Right lobe of liver (tissue), 6 donors: ENCODE measurements around the gene UFD1. TPM values are rescaled to one million over a fixed set of nuclear protein-coding genes. Genes with fewer than 3 reads are reported as not detected.

Experiments used
- ATAC-seq, 4 donors: fragments of 200-7000 bp; cut with Tn5 transposase; one replicate each; pipeline ENCODE4 v1.9.1; 2020; ENCODE audit warnings: mild to moderate bottlenecking in 4 of 4, moderate library complexity in 4 of 4
- DNase-seq, 3 donors: peaks; one replicate each; pipeline ENCODE4 v3.0.0-alpha.2; 2020
- H3K27ac ChIP-seq, 3 donors: fragments of 200-600 bp; one replicate each; pipeline ENCODE4 v1.8.0; 2022
- H3K27me3 ChIP-seq, 2 donors: fragments of 200-600 bp; one replicate each; pipeline ENCODE4 v1.8.0; 2022
- H3K36me3 ChIP-seq, 4 donors: fragments of 200-600 bp; sonication (generic) in 1 of 4; one replicate each; pipeline versions ENCODE4 v1.5.1 to v1.8.0; 2017 to 2022; ENCODE audit warnings: control low read depth in 1 of 4
- H3K4me1 ChIP-seq, 4 donors: fragments of 200-600 bp; sonication (generic) in 1 of 4; one replicate each; pipeline versions ENCODE4 v1.5.1 to v1.8.0; 2017 to 2022; ENCODE audit warnings: control low read depth in 1 of 4
- H3K4me3 ChIP-seq, 3 donors: fragments of 200-600 bp; one replicate each; pipeline ENCODE4 v1.8.0; 2022
- H3K9me3 ChIP-seq, 4 donors: fragments of 200-600 bp; sonication (generic) in 1 of 4; one replicate each; pipeline versions ENCODE4 v1.5.1 to v1.8.0; 2017 to 2022; ENCODE audit warnings: control low read depth in 1 of 4
- POLR2A ChIP-seq: fragments of 450-650 bp; IDR thresholded peaks from one replicate; pipeline ENCODE4 v1.6.1; 2017; ENCODE audit warnings: antibody characterized with exemption, mild to moderate bottlenecking
- WGBS: methylation state at CpG from one replicate; pipeline ENCODE4 v1.1.6; 2018; ENCODE audit warnings: low coverage, low lambda C conversion rate; ENCODE audit not compliant: insufficient coverage; ENCODE audit errors: missing lambda C conversion rate; 5-methylcytosine and 5-hydroxymethylcytosine counted together
- intact Hi-C, 2 donors: fragments of 100-400 bp; cut with DNase I; formaldehyde crosslinking; loops; one replicate each; pipeline versions ENCODE4 v1.11.2 to v1.14.1; 2022
- total RNA-seq, 6 experiments: library from RNA; depleted of rRNA in 2 of 6; stranded (reverse); fragments of >200 nt in 2 of 6; fragmentation: NEBNext Ultra II Directional in 3 of 6; extraction: Animal tissue kit (Norgen Biotek cat#: 25700) in 3 of 6; gene quantifications; one replicate each; pipeline versions ENCODE4 v1.1.0 to v1.2.4, GENCODE V29; 2016 to 2023
- TF ChIP-seq, protein P1 (sequence below), 4 donors: fragments of 200-600 bp in 3 of 4; fragments of 450-650 bp in 1 of 4; IDR thresholded peaks; one replicate each; pipeline versions ENCODE4 v1.5.1 to v1.8.0; 2016 to 2022; ENCODE audit warnings: antibody characterized with exemption in 4 of 4, mild to moderate bottlenecking in 2 of 4
- donor health status: DM: no; HTN: yes; CAD: no.
- donor health status: DM: no; HTN: no; CAD: no.
- donor health status: DM: no; HTN: no; CAD: no.
- donor health status: DM: no; HTN: yes; CAD: no.
- donor health status: DM: no; HTN: yes; CAD: no.

The UFD1 gene
- total RNA-seq, 6 experiments from 2014 or later, result 26.8 to 43.7 (median 32.1) TPM

DNA sequence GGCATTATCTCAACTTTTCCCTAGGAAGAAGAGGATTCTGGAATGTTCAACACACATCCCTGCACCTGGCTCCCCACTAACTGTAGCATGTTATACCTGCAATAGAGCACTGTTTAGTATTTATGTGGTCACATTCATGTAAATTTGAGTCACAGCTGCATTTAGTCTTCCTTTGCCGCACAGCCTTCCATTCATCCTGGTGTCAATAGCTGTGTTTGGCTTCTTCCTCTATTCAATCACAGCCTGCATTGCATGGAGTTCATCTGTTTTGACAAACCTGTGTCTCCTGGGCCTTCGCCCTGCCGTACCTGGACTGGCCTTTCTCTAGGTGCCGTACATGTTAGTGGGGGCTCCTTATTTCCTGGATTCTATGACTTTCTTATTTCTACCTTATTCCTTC is 27.4 kb downstream of the UFD1 start:
- H3K9me3 ChIP-seq, result no peaks in the 10 kb centered on the region
- H3K4me1 ChIP-seq, result peaks cover 0 to 2% (median 2%) of the 10 kb centered on the region in 4 donors
- TF ChIP-seq POLR2A, result no peak
- TF ChIP-seq, protein P1, sequence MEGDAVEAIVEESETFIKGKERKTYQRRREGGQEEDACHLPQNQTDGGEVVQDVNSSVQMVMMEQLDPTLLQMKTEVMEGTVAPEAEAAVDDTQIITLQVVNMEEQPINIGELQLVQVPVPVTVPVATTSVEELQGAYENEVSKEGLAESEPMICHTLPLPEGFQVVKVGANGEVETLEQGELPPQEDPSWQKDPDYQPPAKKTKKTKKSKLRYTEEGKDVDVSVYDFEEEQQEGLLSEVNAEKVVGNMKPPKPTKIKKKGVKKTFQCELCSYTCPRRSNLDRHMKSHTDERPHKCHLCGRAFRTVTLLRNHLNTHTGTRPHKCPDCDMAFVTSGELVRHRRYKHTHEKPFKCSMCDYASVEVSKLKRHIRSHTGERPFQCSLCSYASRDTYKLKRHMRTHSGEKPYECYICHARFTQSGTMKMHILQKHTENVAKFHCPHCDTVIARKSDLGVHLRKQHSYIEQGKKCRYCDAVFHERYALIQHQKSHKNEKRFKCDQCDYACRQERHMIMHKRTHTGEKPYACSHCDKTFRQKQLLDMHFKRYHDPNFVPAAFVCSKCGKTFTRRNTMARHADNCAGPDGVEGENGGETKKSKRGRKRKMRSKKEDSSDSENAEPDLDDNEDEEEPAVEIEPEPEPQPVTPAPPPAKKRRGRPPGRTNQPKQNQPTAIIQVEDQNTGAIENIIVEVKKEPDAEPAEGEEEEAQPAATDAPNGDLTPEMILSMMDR (IDR thresholded peaks at IDR 0.05), result no peak
- no peak for DNase-seq
- H3K27ac ChIP-seq, result no peak overlapping the region
- intact Hi-C loops, result no loop called here
- ATAC-seq, result no peak
- H3K4me3 ChIP-seq, result no peak overlapping the region
- H3K27me3 ChIP-seq, result no peaks in the 10 kb centered on the region
- peaks cover 2 to 60% (median 18%) of the 10 kb centered on the region in 4 donors for H3K36me3 ChIP-seq
- WGBS, result 100% methylated on average over 4 of the region's 4 CpGs

- intact Hi-C loops, result no loop called here
- H3K36me3 ChIP-seq, result peaks cover 0 to 50% (median 13%) of the 10 kb centered on the region in 4 donors
- no peaks in the 10 kb centered on the region for H3K27me3 ChIP-seq
- TF ChIP-seq, protein P1 (IDR thresholded peaks at IDR 0.05), result no peak
- TF ChIP-seq POLR2A, result no peak
- no peak overlapping the region for H3K4me3 ChIP-seq
- H3K4me1 ChIP-seq, result peaks cover 0 to 12% (median 6%) of the 10 kb centered on the region in 4 donors
- 92% methylated on average over 6 of the region's 8 CpGs for WGBS
- no peaks in the 10 kb centered on the region for H3K9me3 ChIP-seq
- DNase-seq, result no peak
- H3K27ac ChIP-seq, result no peak overlapping the region
- no peak for ATAC-seq
These were observed 28.4 kb downstream of the UFD1 start for GRCh38 chr22:19450363-19451175.

DNA sequence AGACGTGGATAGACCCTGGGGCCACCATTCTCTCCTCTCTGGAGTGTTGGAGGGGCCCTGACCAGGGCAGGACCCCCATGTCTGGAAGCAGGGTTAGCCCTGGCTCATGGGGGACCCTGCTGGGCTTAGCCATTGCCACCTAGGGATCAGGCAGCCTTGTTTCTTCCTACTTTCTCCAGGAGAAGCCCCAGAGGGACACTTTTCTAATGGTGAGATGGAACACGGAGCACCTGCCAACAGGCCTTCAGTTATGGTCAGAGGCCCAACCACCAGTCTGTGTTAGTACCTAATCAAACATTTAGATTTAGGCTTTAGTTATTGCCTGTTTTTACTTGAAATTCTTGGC is 29.6 kb downstream of the UFD1 start:
- intact Hi-C loops, result no loop called here
- Histone ChIP-seq H3K9me3 (no peaks in the 10 kb centered on the region), H3K4me1 (peaks cover 0 to 14% (median 6%) of the 10 kb centered on the region in 4 donors), H3K36me3 (peaks cover 0 to 39% (median 8%) of the 10 kb centered on the region in 4 donors), H3K27me3 (no peaks in the 10 kb centered on the region), H3K4me3 (no peak overlapping the region), H3K27ac (no peak overlapping the region)
- no peak for DNase-seq
- TF ChIP-seq, protein P1 (IDR thresholded peaks at IDR 0.05), result no peak
- TF ChIP-seq POLR2A, result no peak
- WGBS, result 100% methylated on average over 1 of the region's 2 CpGs
- no peak for ATAC-seq

GRCh38 chr22:19448739-19449421 is 30.1 kb downstream of the UFD1 start:
- intact Hi-C loops, result no loop called here

More at GRCh38 chr22:19448739-19449421, 30.1 kb downstream of the UFD1 start:
- WGBS, result 100% methylated on average over 2 of the region's 5 CpGs
- Histone ChIP-seq H3K4me1 (peaks cover 0 to 14% (median 6%) of the 10 kb centered on the region in 4 donors), H3K36me3 (peaks cover 0 to 39% (median 10%) of the 10 kb centered on the region in 4 donors), H3K27ac (no peak overlapping the region), H3K27me3 (no peaks in the 10 kb centered on the region), H3K9me3 (no peaks in the 10 kb centered on the region), H3K4me3 (no peak overlapping the region)
- no peak for TF ChIP-seq POLR2A
- TF ChIP-seq, protein P1 (IDR thresholded peaks at IDR 0.05), result no peak
- DNase-seq, result no peak
- ATAC-seq, result no peak
